SK-N-SH treated with all-trans-retinoic acid at 6 μM for 48 hours (cell line): ENCODE measurements around the gene SORL1.

ENCODE experiments used
- ATAC-seq: fragments of 200-7000 bp; cut with Tn5 transposase; 3 replicates; pipeline ENCODE4 v1.9.1; 2020; ENCODE audit warnings: mild to moderate bottlenecking, moderate library complexity
- ARNTL ChIP-seq: fragments of 450-650 bp; formaldehyde crosslinking; IDR thresholded peaks from 2 replicates; pipeline ENCODE4 v1.5.0; 2020; ENCODE audit warnings: low read depth, mild to moderate bottlenecking, moderate library complexity, borderline replicate concordance
- BACH2 ChIP-seq: fragments of 250-450 bp; sonication (Bioruptor Pico); IDR thresholded peaks from 2 replicates; pipeline ENCODE4 v1.9.0; 2021; ENCODE audit warnings: mild to moderate bottlenecking, borderline replicate concordance
- CSDC2 ChIP-seq: fragments of 250-450 bp; sonication (Bioruptor Pico); IDR thresholded peaks from 2 replicates; pipeline ENCODE4 v1.5.0; 2020; ENCODE audit warnings: mild to moderate bottlenecking, moderate library complexity
- ESRRG ChIP-seq: fragments of 250-450 bp; sonication (Bioruptor Pico); IDR thresholded peaks from 2 replicates; pipeline ENCODE4 v1.6.1; 2021; ENCODE audit warnings: mild to moderate bottlenecking
- GLIS3 ChIP-seq: fragments of 250-450 bp; sonication (Bioruptor Pico); IDR thresholded peaks from 2 replicates; pipeline ENCODE4 v1.5.0; 2020; ENCODE audit warnings: mild to moderate bottlenecking, moderate library complexity
- ISL1 ChIP-seq: fragments of 250-450 bp; sonication (Bioruptor Pico); IDR thresholded peaks from 2 replicates; pipeline ENCODE4 v2.1.2; 2022; ENCODE audit warnings: mild to moderate bottlenecking, moderate library complexity
- OSR1 ChIP-seq: fragments of 250-450 bp; sonication (Bioruptor Pico); IDR thresholded peaks from 2 replicates; pipeline ENCODE4 v1.8.0; 2022; ENCODE audit warnings: moderate library complexity, mild to moderate bottlenecking, inconsistent platforms
- PPARA ChIP-seq: fragments of 250-450 bp; sonication (Bioruptor Pico); IDR thresholded peaks from 2 replicates; pipeline ENCODE4 v1.5.0; 2020; ENCODE audit warnings: mild to moderate bottlenecking, borderline replicate concordance
- RARB ChIP-seq: fragments of 250-450 bp; sonication (Bioruptor Pico); IDR thresholded peaks from 2 replicates; pipeline ENCODE4 v1.8.0; 2021; ENCODE audit warnings: mild to moderate bottlenecking, moderate library complexity
- SNAI2 ChIP-seq: fragments of 250-450 bp; sonication (Bioruptor Pico); IDR thresholded peaks from 2 replicates; pipeline ENCODE4 v1.5.0; 2020; ENCODE audit warnings: mild to moderate bottlenecking, moderate library complexity
- TCF4 ChIP-seq: fragments of 250-450 bp; sonication (Bioruptor Pico); IDR thresholded peaks from 2 replicates; pipeline ENCODE4 v1.8.0; 2021; ENCODE audit warnings: mild to moderate bottlenecking, moderate library complexity, borderline replicate concordance
- TOX ChIP-seq: fragments of 250-450 bp; sonication (Bioruptor Pico); IDR thresholded peaks from 2 replicates; pipeline ENCODE4 v1.8.0; 2021; ENCODE audit warnings: mild to moderate bottlenecking, moderate library complexity, borderline replicate concordance
- ZFP3 ChIP-seq: fragments of 250-450 bp; sonication (Bioruptor Pico); IDR thresholded peaks from 2 replicates; pipeline ENCODE4 v1.5.0; 2020; ENCODE audit warnings: mild to moderate bottlenecking, moderate library complexity
- ZFP30 ChIP-seq: fragments of 450-650 bp; formaldehyde crosslinking; IDR thresholded peaks from 2 replicates; pipeline ENCODE4 v1.5.0; 2022; ENCODE audit warnings: mild to moderate bottlenecking, moderate library complexity
- ZNF565 ChIP-seq: fragments of 450-650 bp; formaldehyde crosslinking; conservative IDR thresholded peaks from 2 replicates; pipeline ENCODE4 v1.5.0; 2020; ENCODE audit warnings: low read depth, mild to moderate bottlenecking, moderate library complexity
- ZNF70 ChIP-seq: fragments of 450-650 bp; formaldehyde crosslinking; IDR thresholded peaks from 2 replicates; pipeline ENCODE4 v1.5.0; 2020; ENCODE audit warnings: mild to moderate bottlenecking, moderate library complexity
- ZNF8 ChIP-seq: fragments of 450-650 bp; formaldehyde crosslinking; IDR thresholded peaks from 2 replicates; pipeline ENCODE4 v1.5.0; 2020; ENCODE audit warnings: mild to moderate bottlenecking, moderate library complexity
- TF ChIP-seq, protein P1 (sequence below): fragments of 250-450 bp; sonication (Bioruptor Pico); IDR thresholded peaks from 2 replicates; pipeline ENCODE4 v1.5.1; 2021; ENCODE audit warnings: mild to moderate bottlenecking, moderate library complexity
- TF ChIP-seq, protein P2 (sequence below): fragments of 250-450 bp; sonication (Bioruptor Pico); IDR thresholded peaks from 2 replicates; pipeline ENCODE4 v1.8.0; 2020; ENCODE audit warnings: mild to moderate bottlenecking, moderate library complexity, borderline replicate concordance
- TF ChIP-seq, protein P3 (sequence below): fragments of 250-450 bp; sonication (Bioruptor Pico); IDR thresholded peaks from 2 replicates; pipeline ENCODE4 v1.5.0; 2020; ENCODE audit warnings: mild to moderate bottlenecking, moderate library complexity
- TF ChIP-seq, protein P4 (sequence below): fragments of 250-450 bp; sonication (Bioruptor Pico); IDR thresholded peaks from 2 replicates; pipeline ENCODE4 v1.5.1; 2020; ENCODE audit warnings: low read depth, mild to moderate bottlenecking, moderate library complexity

SORL1 gene

DNA sequence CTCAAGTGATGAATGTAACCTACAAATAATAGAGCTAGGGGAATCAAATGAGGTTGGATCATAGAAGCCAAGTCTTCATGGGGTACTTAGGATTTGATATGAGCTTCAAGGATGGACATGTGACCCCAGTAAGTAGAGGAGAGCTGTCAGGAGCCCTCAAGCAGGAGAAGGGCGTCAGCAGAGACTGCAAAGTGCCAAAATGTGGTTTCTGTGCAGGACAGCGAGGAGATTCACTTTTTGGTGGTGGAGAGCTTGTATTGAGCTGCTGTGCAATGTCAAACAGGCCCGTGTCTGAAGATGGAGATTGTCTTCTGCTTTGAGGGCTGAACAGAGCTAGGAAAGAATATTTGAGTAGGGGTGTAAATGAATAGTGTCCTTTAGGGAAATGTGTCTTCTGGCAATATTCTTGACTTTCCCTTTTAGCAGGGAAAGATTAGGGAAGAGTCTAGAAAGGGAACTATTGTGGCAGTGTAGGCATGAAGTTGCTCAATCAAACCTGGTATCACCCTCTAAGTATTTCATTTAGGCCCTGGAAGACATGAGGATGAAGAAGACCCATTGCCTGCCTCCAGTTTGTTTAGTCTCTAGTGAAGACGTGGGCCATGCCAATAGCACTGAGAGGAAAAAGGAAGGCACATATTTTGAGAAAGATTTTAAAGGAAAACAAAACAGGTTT is 31.8 kb downstream of the SORL1 start:
- no peak for ATAC-seq
- TF ChIP-seq BACH2 (no peak), ISL1 (CRISPR knock-in tag) (no peak), PPARA (no peak), CSDC2 (CRISPR knock-in tag) (no peak), ZNF70 (CRISPR knock-in tag) (no peak), ZFP30 (CRISPR knock-in tag) (no peak), ZFP3 (no peak), ZNF8 (no peak), SNAI2 (CRISPR knock-in tag) (no peak), TCF4 (CRISPR knock-in tag) (no peak), GLIS3 (no peak), ESRRG (no peak), ZNF565 (CRISPR knock-in tag) (no peak), OSR1 (CRISPR knock-in tag) (no peak), RARB (CRISPR knock-in tag) (no peak)
- TF ChIP-seq, protein P1, sequence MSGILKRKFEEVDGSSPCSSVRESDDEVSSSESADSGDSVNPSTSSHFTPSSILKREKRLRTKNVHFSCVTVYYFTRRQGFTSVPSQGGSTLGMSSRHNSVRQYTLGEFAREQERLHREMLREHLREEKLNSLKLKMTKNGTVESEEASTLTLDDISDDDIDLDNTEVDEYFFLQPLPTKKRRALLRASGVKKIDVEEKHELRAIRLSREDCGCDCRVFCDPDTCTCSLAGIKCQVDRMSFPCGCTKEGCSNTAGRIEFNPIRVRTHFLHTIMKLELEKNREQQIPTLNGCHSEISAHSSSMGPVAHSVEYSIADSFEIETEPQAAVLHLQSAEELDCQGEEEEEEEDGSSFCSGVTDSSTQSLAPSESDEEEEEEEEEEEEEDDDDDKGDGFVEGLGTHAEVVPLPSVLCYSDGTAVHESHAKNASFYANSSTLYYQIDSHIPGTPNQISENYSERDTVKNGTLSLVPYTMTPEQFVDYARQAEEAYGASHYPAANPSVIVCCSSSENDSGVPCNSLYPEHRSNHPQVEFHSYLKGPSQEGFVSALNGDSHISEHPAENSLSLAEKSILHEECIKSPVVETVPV: no peak
- TF ChIP-seq, protein P2, sequence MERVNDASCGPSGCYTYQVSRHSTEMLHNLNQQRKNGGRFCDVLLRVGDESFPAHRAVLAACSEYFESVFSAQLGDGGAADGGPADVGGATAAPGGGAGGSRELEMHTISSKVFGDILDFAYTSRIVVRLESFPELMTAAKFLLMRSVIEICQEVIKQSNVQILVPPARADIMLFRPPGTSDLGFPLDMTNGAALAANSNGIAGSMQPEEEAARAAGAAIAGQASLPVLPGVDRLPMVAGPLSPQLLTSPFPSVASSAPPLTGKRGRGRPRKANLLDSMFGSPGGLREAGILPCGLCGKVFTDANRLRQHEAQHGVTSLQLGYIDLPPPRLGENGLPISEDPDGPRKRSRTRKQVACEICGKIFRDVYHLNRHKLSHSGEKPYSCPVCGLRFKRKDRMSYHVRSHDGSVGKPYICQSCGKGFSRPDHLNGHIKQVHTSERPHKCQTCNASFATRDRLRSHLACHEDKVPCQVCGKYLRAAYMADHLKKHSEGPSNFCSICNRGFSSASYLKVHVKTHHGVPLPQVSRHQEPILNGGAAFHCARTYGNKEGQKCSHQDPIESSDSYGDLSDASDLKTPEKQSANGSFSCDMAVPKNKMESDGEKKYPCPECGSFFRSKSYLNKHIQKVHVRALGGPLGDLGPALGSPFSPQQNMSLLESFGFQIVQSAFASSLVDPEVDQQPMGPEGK (CRISPR knock-in tag): no peak
- TF ChIP-seq, protein P3, sequence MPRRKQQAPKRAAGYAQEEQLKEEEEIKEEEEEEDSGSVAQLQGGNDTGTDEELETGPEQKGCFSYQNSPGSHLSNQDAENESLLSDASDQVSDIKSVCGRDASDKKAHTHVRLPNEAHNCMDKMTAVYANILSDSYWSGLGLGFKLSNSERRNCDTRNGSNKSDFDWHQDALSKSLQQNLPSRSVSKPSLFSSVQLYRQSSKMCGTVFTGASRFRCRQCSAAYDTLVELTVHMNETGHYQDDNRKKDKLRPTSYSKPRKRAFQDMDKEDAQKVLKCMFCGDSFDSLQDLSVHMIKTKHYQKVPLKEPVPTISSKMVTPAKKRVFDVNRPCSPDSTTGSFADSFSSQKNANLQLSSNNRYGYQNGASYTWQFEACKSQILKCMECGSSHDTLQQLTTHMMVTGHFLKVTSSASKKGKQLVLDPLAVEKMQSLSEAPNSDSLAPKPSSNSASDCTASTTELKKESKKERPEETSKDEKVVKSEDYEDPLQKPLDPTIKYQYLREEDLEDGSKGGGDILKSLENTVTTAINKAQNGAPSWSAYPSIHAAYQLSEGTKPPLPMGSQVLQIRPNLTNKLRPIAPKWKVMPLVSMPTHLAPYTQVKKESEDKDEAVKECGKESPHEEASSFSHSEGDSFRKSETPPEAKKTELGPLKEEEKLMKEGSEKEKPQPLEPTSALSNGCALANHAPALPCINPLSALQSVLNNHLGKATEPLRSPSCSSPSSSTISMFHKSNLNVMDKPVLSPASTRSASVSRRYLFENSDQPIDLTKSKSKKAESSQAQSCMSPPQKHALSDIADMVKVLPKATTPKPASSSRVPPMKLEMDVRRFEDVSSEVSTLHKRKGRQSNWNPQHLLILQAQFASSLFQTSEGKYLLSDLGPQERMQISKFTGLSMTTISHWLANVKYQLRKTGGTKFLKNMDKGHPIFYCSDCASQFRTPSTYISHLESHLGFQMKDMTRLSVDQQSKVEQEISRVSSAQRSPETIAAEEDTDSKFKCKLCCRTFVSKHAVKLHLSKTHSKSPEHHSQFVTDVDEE: no peak
- TF ChIP-seq, all 23 proteins: peak for 0

DNA sequence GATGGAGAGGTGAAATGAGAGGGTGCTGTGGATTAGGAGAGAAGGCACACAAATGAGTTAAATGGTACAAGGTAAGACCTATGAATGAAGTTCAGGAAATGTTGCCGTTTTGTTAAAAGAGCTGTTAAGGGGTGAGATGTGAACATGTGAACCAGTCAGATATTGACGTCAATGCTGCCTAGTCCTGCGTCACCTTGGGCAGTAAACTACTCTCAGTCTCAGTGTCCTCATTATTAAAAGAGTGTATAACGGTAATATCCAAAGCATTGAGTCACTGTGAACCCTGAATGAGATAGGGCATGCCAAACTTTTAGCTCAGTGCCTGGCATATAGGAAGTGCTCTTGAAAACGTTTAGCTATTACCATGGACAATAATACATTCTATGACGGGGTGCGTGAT is 33.1 kb downstream of the SORL1 start:
- TF ChIP-seq ZNF8 (no peak), ZNF70 (CRISPR knock-in tag) (no peak), TOX (CRISPR knock-in tag) (no peak), TCF4 (CRISPR knock-in tag) (no peak), GLIS3 (no peak), OSR1 (CRISPR knock-in tag) (no peak), CSDC2 (CRISPR knock-in tag) (no peak), RARB (CRISPR knock-in tag) (no peak), ISL1 (CRISPR knock-in tag) (no peak)
- TF ChIP-seq, protein P3: no peak
- ATAC-seq: no peak

DNA sequence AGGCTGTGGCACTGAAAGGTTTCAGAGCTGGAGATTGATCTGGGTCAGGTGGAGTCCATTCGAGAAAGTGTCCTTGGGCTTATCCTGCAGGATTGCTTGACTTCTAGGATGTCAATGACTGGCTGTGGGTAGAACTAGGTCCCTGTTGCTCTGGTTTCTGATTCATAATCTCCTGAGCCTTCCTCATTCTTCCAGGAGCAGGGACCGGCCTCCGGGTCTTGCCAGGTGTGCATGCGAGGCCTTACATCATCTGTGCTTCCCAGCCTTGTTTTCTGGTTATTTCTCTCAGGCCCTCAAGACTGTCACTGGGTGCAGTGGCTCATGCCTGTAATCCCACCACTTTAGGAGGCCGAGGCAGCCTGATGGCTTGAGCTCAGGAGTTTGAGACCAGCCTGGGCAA is 33.9 kb downstream of the SORL1 start:
- ATAC-seq: no peak
- TF ChIP-seq, protein P3: no peak
- no peak for TF ChIP-seq OSR1 (CRISPR knock-in tag)
- TF ChIP-seq, protein P4, sequence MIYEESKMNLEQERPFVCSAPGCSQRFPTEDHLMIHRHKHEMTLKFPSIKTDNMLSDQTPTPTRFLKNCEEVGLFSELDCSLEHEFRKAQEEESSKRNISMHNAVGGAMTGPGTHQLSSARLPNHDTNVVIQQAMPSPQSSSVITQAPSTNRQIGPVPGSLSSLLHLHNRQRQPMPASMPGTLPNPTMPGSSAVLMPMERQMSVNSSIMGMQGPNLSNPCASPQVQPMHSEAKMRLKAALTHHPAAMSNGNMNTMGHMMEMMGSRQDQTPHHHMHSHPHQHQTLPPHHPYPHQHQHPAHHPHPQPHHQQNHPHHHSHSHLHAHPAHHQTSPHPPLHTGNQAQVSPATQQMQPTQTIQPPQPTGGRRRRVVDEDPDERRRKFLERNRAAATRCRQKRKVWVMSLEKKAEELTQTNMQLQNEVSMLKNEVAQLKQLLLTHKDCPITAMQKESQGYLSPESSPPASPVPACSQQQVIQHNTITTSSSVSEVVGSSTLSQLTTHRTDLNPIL (CRISPR knock-in tag): no peak
- TF ChIP-seq ZFP3: no peak
- TF ChIP-seq SNAI2 (CRISPR knock-in tag): no peak
- no peak for TF ChIP-seq ARNTL (CRISPR knock-in tag)
- TF ChIP-seq, protein P1: no peak
- no peak for TF ChIP-seq ZFP30 (CRISPR knock-in tag)
- no peak for TF ChIP-seq ZNF8
- TF ChIP-seq PPARA: no peak
